Glomerular visceral epithelial cell (primary cell): ENCODE measurements around the gene PPP4R1.

Experiments used
- DNase-seq: peaks from one replicate; pipeline ENCODE4 v3.0.0-alpha.2; 2016; ENCODE audit errors: extremely low spot score

Gene PPP4R1

DNA sequence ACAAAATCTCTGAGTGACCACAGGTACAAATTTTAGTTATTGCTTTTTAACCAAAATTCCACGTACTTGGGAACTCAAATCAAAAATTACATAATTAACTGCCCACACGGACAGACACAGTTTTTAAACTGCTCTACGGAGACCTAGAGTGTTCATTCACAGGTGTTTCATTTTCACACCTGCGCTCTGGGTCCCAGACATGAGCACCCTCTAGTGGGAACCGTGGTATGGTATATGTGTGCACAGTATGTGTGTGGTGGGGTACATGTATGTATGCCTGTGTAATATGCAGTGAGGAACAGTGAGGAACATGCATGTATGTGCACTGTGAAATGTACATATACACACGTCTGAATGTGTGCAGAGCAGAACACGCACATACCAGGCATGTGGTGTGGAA, 65.0 kb downstream of the PPP4R1 start:
- no peak for DNase-seq

DNA sequence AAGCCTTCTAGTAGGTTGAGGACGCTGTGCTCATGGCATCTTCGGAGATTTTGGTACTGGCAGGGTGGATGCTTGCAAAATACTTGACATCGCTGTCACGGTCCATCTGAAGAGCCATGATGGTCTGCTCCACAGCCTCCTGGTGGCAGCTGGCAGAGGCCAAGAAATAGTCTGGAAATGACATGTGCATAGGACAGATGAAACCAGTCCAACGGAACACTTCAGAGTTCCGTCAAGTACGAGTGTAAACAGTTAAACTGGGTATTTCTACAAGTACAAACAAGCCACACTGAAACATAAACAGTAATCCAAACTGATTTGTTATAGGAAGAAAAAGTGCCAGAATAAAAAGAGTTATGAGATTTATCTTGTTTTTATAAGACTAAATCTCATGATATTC, 66.6 kb downstream of the PPP4R1 start:
- DNase-seq: no peak

DNA sequence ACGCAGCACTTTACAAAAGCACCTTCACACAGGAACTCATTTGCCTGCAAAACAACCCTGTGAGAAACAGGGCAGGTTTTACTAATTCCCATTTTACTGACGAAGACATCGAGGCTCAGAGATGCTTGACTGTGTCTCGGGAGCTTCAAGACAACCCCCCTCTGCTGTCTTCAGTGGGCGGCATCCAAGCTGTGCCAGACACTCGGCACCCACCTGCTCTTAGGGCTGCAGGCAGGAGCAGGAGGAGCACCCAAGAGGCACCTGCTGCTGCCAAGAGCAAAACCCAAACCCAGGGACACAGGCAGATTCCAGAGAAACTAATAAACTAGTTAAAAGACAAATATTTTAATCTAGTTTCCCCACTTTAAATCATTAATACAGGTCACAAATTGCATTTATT, 67.9 kb downstream of the PPP4R1 start:
- DNase-seq: no peak

DNA sequence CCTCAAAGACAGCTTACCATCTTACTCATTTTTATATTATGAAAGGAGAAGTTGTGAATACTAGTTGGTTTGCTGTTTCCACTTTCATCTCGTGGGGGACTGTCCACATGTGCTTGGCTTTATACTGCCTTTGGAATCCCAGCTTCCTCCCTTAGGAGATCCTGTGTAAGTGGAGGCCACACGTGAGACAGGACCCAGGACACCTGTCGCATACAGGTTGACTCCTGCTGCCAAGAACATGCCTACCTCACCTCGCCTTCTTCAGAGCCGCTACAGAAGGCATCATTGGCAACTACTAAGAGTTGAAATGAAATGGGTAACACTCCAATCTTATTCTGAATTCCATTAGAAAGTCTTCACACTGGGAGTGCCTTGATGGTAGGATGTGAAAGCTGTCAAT, 69.3 kb downstream of the PPP4R1 start:
- no peak for DNase-seq

DNA sequence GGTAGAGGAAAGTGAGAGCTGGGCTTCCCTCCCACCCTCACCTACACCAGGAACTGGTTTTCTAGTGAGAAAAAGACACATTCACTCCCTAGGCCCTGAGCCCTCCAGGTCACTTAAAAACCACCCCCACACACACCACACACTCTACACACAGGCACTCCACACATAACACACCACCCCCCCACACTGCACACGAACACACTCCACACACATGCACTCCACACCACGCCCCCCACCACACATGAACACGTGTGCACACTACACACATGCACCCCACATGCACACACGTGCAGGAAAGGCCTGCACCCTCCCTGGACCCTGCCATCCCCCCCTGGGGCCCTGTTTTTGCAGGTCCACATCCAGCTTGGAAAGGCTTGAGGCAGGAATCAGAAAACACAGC, 71.4 kb downstream of the PPP4R1 start:
- DNase-seq: no peak

DNA sequence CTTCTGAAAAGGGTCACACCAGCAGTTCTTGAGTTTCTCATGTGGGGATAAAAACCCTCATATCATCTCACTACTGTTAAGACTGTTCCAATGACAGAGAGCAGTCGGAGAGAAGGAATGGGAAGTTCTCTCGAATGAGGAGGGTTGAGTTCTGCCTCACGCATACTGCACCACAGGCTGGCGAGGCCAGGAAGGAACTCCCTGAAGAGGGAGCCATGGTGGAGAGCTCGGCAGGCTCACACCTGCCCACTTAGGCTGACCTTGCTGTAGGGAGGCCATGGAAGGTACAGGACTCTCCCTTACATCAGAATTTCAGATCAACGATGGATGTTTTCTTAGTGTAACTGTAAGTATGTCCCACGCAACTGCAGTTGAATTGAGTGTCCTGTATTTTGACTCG, 74.4 kb downstream of the PPP4R1 start:
- DNase-seq: no peak

DNA sequence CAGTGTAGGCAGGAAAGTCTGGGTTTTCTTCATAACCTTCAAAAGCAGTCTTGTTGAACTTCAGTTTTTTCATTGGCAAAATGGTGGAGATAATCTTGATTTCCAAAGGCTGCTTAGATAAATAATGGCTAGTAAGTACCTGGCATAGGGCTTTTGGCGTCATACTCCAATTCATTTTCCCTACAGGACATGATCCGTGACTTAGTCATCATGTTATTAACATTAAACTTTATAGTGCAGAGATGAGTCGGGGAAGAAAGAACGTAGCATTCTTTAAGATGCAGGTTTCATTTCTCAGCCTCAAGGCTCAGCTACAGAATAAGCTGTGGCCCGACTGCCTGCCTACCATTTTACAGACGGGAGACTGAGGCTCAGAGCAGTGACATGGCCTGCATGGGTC, 75.1 kb downstream of the PPP4R1 start:
- peak; percentile 28 for DNase-seq

DNA sequence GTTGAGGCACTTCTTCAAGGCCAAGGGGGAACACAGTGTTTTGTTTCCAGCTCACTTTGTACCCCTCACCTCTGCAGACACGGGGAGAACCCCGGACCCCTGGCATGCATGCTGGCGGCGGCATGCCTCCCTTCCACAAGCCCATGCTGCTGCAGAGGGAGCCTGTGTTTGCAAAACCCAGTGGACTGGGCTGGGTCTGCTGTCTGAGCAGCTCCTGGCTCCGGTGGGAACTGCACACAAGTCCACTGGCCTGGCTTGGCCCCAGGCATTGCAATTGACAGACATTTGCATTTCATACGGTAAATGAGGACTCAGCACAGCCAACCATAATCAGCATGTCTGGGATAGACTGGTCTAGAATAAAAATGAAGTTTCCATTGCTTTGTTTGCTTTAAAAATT, 76.7 kb downstream of the PPP4R1 start:
- no peak for DNase-seq

DNA sequence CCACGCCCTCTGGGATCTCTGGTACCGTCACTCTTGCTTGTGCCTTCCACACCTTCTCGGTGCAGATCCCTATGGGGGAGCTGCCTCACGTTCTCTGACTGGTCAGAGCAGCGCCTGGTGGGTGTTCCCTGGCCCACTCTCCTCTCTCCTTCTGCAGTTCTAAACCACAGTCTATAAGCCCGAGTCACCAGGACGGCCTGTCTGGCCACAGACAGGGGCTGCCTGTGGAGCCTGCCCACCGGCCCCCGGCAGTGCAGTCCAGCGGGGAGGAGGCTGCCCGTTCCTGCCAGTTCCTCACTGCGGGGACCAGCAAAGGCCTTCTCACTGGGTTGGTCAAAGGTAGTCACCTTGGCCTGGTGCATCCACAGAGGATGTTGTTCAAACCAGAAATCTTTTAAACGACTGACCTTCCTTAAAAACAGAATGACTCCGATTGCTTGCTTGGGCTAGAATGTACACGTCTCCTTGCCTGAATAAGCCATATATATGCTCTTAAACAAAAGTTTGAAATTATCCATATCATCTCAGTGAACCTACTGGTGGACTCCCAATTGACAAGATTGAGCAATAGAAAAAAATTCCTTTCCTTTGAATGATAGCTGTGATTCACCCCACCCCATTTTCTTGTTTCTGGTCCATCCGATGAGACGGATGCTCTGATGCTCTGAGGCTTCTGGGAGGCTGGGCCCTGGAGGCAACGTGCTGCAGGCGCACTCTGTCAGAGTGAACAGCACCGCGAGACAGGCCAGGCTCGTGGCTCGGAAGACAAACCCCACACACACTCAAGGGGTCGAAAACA, 77.8 kb downstream of the PPP4R1 start:
- DNase-seq: no peak

DNA sequence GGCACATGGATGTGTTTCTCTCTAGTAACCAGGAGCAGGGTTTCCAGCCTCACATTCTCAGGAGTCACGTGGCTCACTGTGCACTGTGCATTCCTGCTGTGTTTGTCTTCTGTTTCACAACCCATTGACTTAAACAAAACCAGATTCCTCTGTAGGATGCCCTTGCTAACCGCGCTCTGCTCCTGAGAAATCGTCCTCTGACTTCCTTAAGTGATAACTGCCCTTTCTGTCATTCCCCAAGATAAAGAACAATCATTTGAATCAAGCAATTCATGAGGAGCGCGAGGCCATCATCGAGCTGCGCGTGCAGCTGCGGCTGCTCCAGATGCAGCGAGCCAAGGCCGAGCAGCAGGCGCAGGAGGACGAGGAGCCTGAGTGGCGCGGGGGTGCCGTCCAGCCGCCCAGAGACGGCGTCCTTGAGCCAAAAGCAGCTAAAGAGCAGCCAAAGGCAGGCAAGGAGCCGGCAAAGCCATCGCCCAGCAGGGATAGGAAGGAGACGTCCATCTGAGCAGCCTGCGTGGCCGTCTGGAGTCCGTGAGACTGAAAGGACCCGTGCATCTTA, 78.8 kb downstream of the PPP4R1 start:
- no peak for DNase-seq

DNA sequence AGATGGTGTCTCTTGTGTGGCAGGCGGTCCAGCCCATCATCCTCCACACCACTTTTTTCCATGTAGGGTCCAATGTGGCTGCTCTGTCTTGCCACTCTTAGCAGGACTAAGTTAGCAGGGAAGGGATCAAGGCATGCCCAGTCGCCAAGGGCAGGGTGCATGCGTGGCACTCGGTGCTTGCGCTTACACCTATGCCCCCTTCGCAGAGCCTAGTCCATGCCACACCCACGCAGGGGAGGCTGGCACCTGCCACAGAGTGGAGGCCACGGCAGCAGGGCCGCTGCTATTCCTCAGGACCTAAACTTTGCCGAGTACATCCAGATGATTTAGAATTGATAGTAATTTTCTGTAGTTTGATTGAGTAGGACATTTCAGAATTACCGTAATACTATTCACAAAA, 79.5 kb downstream of the PPP4R1 start:
- DNase-seq: no peak

DNA sequence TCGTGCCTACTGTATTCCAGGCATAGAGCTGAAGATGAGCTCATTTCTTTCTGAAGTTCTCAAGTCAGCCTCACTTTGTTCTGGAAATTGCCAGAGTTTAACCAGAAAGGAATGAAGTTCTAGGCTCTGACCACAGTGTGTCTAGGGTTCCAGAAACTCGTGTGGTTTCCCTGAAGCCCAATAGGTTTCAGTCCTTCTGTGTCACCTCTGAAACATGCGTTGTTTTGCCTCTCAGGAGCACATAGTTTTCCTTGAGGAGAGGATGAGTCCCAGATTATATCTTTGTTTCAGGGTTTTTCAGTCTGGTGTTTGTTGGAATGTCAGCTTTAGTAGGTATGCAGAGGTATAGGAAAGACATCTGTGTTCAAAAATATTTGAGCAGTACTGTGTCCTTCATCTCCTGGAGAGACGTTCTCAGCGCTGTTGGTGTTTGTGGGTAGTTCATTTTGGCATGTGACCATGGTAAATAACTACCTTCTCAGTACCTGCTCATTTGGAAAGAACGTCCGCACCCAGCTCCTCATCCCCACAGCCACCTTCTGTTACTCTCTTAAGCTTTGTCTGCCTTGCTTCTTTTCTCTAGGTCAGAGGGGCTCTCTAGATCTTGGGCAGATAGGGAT, 82.5 kb downstream of the PPP4R1 start:
- DNase-seq: no peak

DNA sequence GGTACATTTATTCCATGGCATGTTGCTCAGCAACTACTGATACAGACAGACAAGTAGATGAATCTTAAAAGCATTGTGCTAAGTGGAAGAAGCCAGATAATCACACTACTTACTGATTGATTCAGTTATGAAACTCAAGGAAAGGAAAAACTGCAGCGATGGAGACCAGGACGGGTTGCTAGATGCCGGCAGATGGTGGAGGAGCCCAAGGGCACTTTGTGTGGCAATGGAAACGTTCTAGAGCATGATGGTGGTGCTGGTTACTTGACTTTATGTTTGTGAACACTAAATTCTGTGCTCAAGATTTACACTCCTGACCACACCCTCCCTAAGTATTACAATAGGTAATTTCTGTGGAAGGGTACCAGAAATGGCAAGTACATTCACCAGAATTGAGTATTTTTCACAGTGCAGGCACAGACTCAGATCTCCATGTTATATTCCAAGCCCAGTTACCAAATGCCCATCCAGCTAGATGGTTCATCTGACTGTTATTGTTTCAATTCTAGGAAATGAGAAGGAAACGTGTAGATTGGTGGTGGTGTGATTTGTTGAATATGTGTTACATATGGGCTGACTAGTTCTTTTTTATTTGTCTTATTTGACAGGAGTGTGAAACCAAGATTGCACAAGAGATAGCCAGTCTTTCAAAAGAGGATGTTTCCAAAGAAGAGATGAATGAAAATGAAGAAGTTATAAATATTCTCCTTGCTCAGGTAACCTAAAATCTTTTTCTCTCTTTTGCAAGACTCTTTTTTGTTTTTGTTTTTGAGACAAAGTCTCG, 83.9 kb downstream of the PPP4R1 start:
- no peak for DNase-seq

DNA sequence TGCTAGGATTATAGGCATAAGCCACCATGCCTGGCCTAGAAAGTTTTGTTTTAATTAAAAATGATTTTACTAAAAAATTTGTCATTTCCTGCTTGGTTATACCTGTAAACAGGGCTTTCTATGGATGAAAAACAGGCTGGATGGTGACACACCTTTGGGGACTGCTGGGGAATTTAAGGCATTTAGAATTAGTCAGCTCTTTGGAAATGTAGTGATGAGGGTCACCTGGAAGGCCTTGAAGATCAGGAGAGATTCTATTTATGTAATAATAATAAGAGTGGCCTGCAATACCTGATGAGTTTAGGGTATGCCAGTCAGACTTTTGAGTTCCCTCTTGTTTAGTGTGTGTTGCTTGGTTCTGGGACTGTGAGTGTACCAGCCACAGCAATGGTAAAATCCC, 87.9 kb downstream of the PPP4R1 start:
- no peak for DNase-seq

DNA sequence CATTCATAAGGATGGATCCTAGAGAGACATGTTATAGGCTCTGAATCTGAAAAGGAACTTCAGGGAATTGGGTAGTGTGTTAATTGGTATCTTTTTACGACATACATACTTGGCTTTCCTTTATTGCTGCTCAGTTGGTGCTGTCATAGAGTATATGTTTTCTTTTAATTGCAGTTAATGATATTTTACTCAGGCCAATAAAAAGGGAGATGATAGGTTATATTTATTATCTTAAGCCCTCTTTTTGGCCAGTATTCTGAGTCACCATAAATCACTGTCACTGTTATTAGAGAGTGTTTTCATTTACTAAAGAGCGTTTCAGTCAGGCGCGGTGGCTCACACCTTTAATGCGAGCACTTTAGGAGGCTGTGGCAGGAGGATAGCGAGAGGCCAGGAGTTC, 91.4 kb downstream of the PPP4R1 start:
- no peak for DNase-seq

DNA sequence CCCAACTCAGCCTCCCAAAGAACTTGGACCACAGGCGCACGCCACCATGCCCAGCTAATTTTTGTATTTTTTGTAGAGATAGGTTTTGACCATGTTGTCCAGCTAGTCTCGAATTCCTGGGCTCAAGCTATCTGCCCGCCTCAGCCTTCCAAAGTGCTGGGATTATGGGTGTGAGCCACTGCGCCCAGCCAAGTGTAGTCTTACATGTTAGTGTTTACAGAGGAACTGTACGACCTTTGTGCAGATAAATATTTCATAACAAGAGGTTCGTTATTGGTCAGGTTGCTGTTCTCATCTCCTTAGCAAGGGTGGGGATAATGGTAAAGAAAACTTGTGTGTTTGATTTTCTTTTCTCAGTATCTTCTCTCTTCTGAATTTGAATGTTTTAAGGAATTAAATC, 92.6 kb downstream of the PPP4R1 start:
- no peak for DNase-seq

DNA sequence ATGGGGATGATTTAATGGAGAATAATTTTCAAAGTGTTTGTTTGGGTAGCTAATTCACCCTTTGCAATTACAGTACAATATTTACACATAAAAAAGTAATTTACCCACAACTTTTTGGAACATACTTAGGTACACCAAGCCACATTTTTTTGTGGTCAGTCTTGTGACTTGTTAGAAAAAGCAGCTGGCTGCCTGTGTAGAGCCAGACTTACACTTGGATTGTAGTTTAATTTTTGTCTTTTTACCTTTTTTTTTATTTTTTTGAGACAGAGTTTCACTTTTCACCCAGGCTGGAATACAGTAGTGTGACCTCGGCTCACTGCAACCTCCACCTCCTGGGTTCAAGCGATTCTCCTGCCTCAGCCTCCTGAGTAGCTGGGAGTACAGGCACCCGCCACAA, 93.7 kb downstream of the PPP4R1 start:
- DNase-seq: no peak

DNA sequence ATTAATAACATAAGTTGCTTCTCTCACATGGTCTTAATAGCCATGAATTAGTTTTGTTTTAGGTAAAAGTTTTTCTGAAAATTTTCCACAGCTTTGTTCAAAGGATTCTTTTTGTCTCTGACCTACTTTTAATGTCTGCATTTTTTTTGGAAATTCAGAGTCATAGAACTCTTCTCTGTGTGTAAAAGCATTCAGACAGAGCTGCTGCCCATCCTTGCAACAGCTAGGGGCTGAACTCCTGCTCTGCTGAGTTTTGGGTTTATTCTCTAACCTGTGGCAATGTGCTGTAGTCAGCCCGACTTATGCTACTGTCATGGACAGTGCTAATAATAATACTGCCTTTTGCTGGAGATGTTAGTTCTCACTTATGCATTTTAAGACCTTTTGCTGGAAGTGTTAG, 95.0 kb downstream of the PPP4R1 start:
- no peak for DNase-seq

DNA sequence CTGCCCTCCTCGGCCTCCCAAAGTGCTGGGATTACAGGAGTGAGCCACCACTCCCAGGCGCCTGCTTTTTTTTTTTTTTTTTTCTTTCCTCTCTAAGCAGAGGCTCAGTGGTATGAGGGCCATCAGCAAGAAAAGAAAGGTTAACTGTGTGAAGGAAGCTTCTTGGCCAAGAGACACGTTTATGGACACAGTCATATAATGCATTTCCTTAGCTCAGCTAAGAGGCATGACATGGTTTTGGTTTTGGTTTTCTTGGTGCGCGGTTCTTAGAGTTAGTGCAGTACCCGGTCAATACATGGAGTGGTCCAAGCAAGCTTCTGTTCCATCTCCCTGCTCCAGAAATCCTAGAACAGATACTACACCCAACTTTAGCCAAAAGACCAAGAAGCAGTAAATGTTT, 96.5 kb downstream of the PPP4R1 start:
- DNase-seq: no peak

DNA sequence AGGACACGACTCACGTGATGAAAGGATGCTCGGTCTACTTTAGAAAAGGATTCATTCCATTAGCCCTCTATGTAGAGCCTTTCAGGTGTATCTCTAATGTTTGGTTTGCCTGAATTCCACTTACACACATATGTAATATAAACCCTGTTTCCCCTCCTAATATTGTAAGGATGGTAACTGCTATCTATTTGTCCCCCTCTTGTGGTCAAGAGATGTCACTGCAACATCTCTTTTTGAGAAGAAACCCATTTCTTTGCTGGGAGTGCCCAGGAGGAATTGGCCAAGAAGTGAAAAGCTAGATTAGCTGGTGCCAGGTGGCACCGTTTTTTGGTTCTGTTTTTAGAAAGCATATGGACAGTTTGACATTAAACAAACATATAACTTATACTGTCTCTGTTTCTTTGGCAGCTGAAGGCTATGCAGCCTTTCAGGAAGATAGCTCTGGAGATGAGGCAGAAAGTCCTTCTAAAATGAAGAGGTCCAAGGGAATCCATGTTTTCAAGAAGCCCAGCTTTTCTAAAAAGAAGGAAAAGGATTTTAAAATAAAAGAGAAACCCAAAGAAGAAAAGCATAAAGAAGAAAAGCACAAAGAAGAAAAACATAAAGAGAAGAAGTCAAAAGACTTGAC, 97.8 kb downstream of the PPP4R1 start:
- peak; percentile 54 for DNase-seq

DNA sequence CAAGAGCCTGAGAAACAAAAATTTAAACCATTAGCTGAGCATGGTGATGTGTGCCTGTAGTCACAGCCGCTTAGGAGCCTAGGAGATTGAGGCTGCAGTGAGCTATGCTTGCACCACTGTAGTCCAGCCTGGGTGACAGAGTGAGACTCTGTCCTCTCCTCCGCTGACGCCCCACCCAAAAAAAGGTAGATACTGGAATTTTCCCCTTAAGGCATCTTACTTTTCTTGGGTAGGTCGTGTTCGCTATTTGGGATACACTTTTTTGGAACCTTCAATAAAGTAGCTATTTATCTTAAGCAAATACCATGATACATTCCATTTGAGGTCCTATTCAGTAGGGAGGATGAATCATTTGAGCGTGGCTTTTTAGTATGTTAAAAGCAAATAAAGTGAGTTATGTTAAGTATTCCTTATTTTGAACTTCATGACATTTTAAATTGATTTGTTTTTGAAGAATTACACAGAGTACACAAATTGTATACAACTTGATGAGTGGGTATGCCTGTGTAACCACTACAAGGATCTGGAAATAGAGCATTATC, 100.3 kb downstream of the PPP4R1 start:
- no peak for DNase-seq

DNA sequence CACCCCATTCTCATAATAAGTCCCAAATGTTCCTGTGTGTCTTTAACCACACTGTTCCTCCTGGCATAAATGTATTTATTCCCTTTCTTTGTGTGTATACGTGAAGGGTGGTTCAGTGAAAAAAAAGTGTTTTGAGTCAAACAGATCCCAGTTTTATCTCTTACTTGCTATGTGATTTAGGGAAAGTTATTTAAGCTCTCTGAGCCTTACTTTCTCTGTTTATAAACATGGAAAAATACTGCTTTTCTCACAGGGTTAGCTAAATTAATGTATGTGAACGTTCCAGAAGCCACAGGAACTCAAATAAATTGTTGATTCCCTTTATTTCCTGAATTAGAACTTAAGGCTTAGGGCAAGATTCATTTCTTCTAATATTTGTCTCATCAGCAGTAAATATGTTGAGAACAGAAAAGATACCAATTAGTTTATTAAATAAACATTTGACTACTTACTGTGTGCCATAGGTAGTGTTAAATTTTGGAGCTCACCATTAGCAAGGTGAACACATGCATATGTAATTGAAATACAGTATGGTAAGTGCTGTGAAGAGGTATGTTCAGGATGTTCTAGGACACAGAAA, 105.8 kb downstream of the PPP4R1 start:
- no peak for DNase-seq
